Skeletal muscle tissue (tissue), 4 donors: Measurements from ENCODE around the gene KCNMA1. TPM values are rescaled to one million over a fixed set of nuclear protein-coding genes. Genes with fewer than 3 reads are reported as not detected.

Experiments used
- H3K27ac ChIP-seq: one replicate; pipeline ENCODE4 v1.7.0; 2013; ENCODE audit warnings: mild to moderate bottlenecking, low read depth, low read length, inconsistent platforms
- H3K27me3 ChIP-seq, 3 donors: one replicate each; pipeline ENCODE4 v1.7.0; 2013; ENCODE audit warnings: low read length in 3 of 3; ENCODE audit not compliant: control insufficient read depth in 3 of 3, insufficient read depth in 3 of 3
- H3K36me3 ChIP-seq, 3 donors: one replicate each; pipeline ENCODE4 v1.7.0; 2013; ENCODE audit warnings: low read length in 3 of 3; ENCODE audit not compliant: control insufficient read depth in 3 of 3, insufficient read depth in 3 of 3
- H3K4me1 ChIP-seq, 3 donors: one replicate each; pipeline ENCODE4 v1.7.0; 2013; ENCODE audit warnings: low read length in 3 of 3, mild to moderate bottlenecking in 3 of 3; ENCODE audit not compliant: control insufficient read depth in 3 of 3, insufficient read depth in 3 of 3
- H3K4me3 ChIP-seq, 3 donors: one replicate each; pipeline ENCODE4 v1.7.0; 2013; ENCODE audit warnings: low read length in 3 of 3
- H3K9ac ChIP-seq, 3 donors: one replicate each; pipeline ENCODE4 v1.7.0; 2013; ENCODE audit warnings: low read length in 3 of 3, mild to moderate bottlenecking in 3 of 3, moderate library complexity in 2 of 3, low read depth in 1 of 3
- H3K9me3 ChIP-seq, 3 donors: one replicate each; pipeline ENCODE4 v1.7.0; 2013; ENCODE audit warnings: low read length in 3 of 3; ENCODE audit not compliant: control insufficient read depth in 3 of 3
- total RNA-seq: library from RNA; depleted of rRNA; stranded (reverse); fragments of >200 nt; gene quantifications from one replicate; pipeline ENCODE4 v1.2.3, GENCODE V29; 2014
- donor health status: Osteomylitis.

The KCNMA1 gene
- total RNA-seq, 1 donor from 2014 or later, result 18.8 TPM

DNA sequence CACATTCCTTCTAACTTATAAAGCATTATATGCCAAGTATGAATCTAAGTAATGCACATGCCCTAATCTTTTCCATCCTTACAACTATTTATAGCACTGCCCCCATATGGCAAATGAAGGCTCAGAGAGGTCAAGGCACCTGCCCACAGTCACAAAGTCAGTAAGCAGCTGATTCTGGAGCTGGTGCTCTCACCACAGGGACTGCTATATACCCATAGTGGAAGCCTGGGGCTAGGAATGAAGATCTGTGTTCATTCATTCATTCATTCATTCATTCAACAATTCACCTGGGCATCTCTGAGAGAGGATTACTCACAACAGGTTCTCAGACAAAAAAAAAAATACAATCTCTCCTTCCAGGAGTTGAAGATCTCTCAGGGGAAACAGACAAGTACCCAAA lies 213.4 kb downstream of the KCNMA1 start:
- Histone ChIP-seq H3K9me3 (no peaks in the 10 kb centered on the region), H3K27ac (no peak overlapping the region), H3K36me3 (no peaks in the 10 kb centered on the region), H3K4me1 (peaks cover 7 to 30% (median 9%) of the 10 kb centered on the region in 3 donors), H3K4me3 (no peak overlapping the region), H3K9ac (no peak overlapping the region), H3K27me3 (no peaks in the 10 kb centered on the region)

- no peak overlapping the region for H3K27ac ChIP-seq
- H3K9me3 ChIP-seq, result no peaks in the 10 kb centered on the region
- peaks cover 3 to 24% (median 7%) of the 10 kb centered on the region in 3 donors for H3K4me1 ChIP-seq
- H3K9ac ChIP-seq, result no peak overlapping the region
- no peak overlapping the region for H3K4me3 ChIP-seq
- no peaks in the 10 kb centered on the region for H3K27me3 ChIP-seq
- no peaks in the 10 kb centered on the region for H3K36me3 ChIP-seq
Measured at GRCh38 chr10:77422491-77423338, 214.9 kb downstream of the KCNMA1 start.

- H3K27ac ChIP-seq, result no peak overlapping the region
- H3K27me3 ChIP-seq, result no peaks in the 10 kb centered on the region
- no peaks in the 10 kb centered on the region for H3K36me3 ChIP-seq
- no peak overlapping the region for H3K9ac ChIP-seq
- no peaks in the 10 kb centered on the region for H3K9me3 ChIP-seq
- peaks cover 8 to 35% (median 12%) of the 10 kb centered on the region in 3 donors for H3K4me1 ChIP-seq
- H3K4me3 ChIP-seq, result no peak overlapping the region
Measured at GRCh38 chr10:77421591-77421990, 216.0 kb downstream of the KCNMA1 start.

DNA sequence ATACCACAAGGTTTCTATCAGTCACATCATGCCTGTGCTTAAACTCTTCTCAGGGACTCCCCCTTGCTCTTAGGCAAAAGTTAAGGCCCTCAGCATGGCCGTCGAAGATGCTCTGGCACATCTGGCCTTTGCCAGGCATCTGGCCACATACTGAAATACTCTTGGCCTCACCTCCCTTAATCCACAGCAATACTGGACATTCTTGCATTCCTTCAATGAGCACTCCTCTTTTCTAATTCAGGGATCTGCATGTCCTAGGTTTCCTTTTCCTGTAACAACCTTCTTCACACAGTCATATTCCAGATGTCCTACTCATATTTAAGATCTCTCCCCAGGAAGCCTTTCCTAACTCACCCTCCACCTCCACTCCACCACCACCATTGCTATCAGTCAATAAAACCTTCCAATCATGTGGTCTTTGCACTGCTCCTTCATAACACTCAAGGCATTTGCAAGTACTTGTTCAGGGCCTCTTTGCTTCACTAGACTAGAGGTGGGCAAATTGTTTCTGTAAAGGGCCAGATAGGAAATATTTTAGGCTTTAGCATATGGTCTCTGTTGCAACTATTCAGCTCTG lies 216.6 kb downstream of the KCNMA1 start:
- Histone ChIP-seq H3K36me3 (no peaks in the 10 kb centered on the region), H3K27ac (no peak overlapping the region)

GRCh38 chr10:77419979-77420378 lies 217.6 kb downstream of the KCNMA1 start:
- peaks cover 11 to 46% (median 12%) of the 10 kb centered on the region in 3 donors for H3K4me1 ChIP-seq
- no peaks in the 10 kb centered on the region for H3K36me3 ChIP-seq
- H3K4me3 ChIP-seq, result no peak overlapping the region
- H3K27ac ChIP-seq, result no peak overlapping the region
- no peaks in the 10 kb centered on the region for H3K9me3 ChIP-seq
- no peaks in the 10 kb centered on the region for H3K27me3 ChIP-seq
- H3K9ac ChIP-seq, result no peak overlapping the region

More for the DNA sequence above, 216.6 kb downstream of the KCNMA1 start:
- Histone ChIP-seq H3K27me3 (no peaks in the 10 kb centered on the region), H3K4me1 (peaks cover 11 to 41% (median 12%) of the 10 kb centered on the region in 3 donors), H3K4me3 (no peak overlapping the region), H3K9me3 (no peaks in the 10 kb centered on the region), H3K9ac (no peak overlapping the region)

DNA sequence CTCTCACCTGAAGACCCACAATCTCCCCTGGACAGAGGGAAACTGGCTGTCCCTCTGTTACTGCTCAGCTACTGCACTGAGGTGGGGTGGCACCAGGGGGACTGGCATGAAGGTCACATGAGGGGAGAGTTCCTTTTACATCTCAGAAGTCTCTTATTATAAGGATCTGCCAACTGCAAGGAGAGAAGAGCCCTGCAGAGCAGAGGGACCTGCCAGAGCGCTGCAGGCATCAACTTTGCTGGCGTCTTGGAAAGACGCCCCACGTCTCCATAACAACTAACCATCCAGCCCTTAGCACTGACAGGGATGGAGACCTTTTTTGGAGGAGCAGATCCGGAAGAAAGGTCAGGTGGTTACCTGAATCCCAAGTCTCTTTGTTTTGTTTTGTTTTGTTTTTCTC lies 218.6 kb downstream of the KCNMA1 start:
- Histone ChIP-seq H3K9ac (no peak overlapping the region), H3K36me3 (no peaks in the 10 kb centered on the region), H3K27ac (no peak overlapping the region), H3K27me3 (no peaks in the 10 kb centered on the region), H3K4me1 (peaks cover 11 to 48% (median 12%) of the 10 kb centered on the region in 3 donors), H3K4me3 (no peak overlapping the region), H3K9me3 (no peaks in the 10 kb centered on the region)

- Histone ChIP-seq H3K4me3 (no peak overlapping the region), H3K27ac (peak overlapping the region; percentile 46), H3K9ac (no peak overlapping the region), H3K27me3 (peaks cover 0 to 3% (median 0%) of the 10 kb centered on the region in 3 donors), H3K9me3 (no peaks in the 10 kb centered on the region), H3K4me1 (peaks cover 11 to 52% (median 12%) of the 10 kb centered on the region in 3 donors), H3K36me3 (no peaks in the 10 kb centered on the region)
Measured at GRCh38 chr10:77417806-77418640, 219.6 kb downstream of the KCNMA1 start.

- Histone ChIP-seq H3K27me3 (peaks cover 0 to 3% (median 0%) of the 10 kb centered on the region in 3 donors), H3K9me3 (no peaks in the 10 kb centered on the region), H3K4me1 (peaks cover 11 to 52% (median 12%) of the 10 kb centered on the region in 3 donors), H3K36me3 (no peaks in the 10 kb centered on the region), H3K27ac (peak overlapping the region; percentile 46), H3K9ac (no peak overlapping the region), H3K4me3 (no peak overlapping the region)
Measured at GRCh38 chr10:77417359-77417758, 220.2 kb downstream of the KCNMA1 start.

- H3K27me3 ChIP-seq, result peaks cover 0 to 3% (median 0%) of the 10 kb centered on the region in 3 donors
- no peaks in the 10 kb centered on the region for H3K9me3 ChIP-seq
- peaks cover 12 to 49% (median 15%) of the 10 kb centered on the region in 3 donors for H3K4me1 ChIP-seq
- H3K27ac ChIP-seq, result peak overlapping the region; percentile 46
- H3K9ac ChIP-seq, result no peak overlapping the region
- H3K36me3 ChIP-seq, result no peaks in the 10 kb centered on the region
- no peak overlapping the region for H3K4me3 ChIP-seq
Measured at GRCh38 chr10:77416311-77417135, 221.1 kb downstream of the KCNMA1 start.
